NCI-H1930 (cell line): ENCODE results near the gene SHC2.
A peak's percentile ranks its signal among the peaks of the same experiment; 100 is the strongest.
"Not testable (repeated sequence)": the region's sequence is repeated elsewhere in the genome, so short reads cannot be mapped to it uniquely, and the experiment has no call there.

Experiments
- DNase-seq, 2 experiments: peaks; one replicate each; lab custom pipeline; 2025; lab: John Stamatoyannopoulos, UW

Gene SHC2

DNA sequence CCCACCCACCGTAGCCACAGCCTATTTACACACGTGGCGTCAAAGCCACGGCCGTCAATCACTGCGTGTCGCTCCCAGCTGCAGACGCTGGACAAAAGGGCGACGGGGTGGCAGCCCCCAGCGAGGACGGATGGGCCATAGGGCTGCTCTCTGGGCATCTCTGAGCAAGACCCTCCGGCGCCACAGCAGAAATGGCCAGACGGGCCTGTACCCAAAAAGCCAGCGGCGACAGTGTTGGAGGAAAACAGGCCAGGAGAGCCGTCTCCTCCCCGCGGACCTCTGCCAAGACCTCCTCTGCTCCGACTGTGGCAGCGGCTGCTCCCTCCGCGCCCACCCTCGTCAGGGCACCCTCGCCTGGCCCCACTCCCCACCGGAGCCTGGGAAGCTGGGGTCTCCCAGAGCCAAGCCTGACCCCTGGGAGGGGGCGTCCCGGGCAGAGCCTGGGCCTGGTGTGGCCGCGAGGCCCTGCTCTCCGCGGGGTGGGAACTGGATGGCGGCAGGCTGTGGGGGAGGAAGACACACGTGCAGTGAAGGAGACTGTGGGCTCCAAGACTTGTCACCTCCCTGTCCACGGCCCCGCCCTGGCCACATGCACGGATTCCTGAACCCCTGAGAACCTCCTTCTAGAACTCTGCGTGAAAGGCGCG is 54.6 kb downstream of the SHC2 start:
- DNase-seq, result no peak

- DNase-seq, result peak in 1 of 2 experiments; percentile 3
These were observed 55.5 kb downstream of the SHC2 start for GRCh38 chr19:405121-405965.

DNA sequence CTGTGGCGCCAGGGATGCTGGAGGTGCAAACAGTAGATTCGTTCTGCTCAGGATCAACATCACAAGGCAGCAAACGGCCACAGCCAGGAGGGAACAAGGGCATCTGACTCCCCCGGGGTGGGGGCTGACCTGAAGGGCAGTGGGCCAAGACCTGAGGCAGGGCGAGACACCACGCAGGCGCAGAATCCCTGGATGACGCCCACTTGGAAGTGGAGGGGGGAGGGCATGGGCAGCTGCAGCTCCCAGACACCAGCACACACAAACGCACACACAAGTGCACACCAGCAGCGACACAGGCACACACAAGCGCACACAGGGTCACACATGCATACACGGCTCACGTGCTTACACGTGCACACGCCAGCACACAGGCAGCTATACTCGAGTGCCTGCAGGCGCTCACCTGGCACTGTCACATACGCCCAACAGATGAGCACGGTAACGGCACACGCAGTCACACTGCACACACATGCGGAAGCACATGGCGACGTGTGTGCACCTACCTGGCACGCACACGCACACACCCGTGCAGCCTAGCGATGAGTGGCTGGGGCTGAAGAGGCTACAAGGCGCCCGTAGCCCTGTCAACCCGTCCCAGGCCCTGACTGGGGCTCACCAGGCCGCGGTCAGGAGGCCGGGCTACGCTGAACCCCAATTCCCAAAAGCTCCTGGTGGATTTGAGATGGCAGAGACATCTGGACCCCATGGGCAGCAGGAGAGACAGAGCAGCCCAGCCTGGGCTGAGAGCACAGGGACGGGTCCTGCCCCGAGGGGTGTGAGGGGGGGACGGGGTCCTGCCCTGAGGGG is 57.4 kb downstream of the SHC2 start:
- no peak for DNase-seq

GRCh38 chr19:402786-403185 is 58.0 kb downstream of the SHC2 start:
- no peak for DNase-seq

GRCh38 chr19:401866-402511 is 58.8 kb downstream of the SHC2 start:
- no peak for DNase-seq

DNA sequence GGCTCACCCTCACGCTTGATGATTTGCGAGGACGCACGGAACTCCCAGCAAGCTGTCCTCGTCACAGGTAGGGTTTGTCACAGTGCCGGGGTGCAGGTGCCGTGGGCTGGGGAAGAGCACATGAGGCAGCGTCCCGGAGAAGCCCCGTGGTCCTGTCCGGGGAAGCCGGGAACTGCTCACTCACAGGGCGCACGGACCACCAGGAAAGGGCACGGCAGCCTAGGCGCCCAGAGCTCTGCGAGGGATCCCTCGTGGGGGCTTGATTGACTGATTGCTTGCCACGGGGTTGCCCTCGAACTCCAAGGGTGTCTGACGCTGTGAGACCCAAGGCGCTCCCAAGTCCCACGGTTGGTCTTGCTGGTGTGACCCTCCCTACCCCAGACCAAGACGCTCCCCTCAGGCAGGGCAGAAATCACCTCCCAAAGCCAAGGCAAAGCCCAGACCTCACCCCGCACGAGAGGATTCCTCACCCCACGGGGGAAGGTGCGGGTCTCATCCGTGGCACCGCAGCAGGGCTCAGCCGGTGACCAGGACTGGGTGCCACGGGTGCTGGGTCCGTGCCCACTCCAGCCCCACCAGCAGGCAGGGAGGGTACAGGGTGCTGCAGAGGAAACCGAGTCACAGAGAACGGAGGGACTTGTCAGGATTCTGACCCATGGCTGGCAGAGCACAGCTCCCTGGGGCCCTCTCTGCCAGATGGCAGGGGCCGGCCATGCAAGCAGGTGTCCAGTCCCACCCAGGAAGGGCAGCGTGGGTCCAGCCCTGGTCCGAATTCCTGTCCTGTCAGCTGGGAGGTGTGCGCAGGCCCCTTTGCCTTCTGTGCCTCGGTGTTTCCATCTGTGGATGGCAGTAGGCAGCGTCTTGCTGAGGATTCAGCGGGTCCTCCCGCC is 59.6 kb downstream of the SHC2 start:
- no peak for DNase-seq

DNA sequence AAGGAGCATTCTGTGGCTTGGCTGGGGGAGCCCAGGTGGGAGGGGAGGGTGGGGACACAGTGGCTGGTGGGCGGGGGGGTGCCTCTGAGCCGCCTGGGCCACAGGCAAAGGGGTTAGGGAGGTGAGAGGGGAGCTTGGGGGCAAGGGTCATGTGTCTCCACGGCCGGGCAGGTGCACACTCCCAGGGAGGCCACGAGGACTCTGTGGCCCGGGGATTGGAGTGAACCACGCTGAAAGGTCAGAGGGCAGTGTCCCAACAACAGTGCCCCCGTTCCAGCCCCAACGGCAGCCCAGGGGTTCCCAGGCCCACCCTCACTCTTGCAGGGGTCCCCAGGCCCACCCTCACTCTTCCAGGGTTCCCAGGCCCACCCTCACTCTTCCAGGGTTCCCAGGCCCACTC is 61.5 kb downstream of the SHC2 start:
- DNase-seq, result no peak

- no peak for DNase-seq
These were observed 62.1 kb downstream of the SHC2 start for GRCh38 chr19:398719-399118.

- no peak for DNase-seq
These were observed 62.7 kb downstream of the SHC2 start for GRCh38 chr19:397941-398706.

- DNase-seq, result no peak
These were observed 63.5 kb downstream of the SHC2 start for GRCh38 chr19:397321-397720.

- no peak for DNase-seq
These were observed 65.4 kb downstream of the SHC2 start for GRCh38 chr19:395467-395866.

- DNase-seq, result not testable (repeated sequence)
These were observed 66.0 kb downstream of the SHC2 start for GRCh38 chr19:394857-395256.

DNA sequence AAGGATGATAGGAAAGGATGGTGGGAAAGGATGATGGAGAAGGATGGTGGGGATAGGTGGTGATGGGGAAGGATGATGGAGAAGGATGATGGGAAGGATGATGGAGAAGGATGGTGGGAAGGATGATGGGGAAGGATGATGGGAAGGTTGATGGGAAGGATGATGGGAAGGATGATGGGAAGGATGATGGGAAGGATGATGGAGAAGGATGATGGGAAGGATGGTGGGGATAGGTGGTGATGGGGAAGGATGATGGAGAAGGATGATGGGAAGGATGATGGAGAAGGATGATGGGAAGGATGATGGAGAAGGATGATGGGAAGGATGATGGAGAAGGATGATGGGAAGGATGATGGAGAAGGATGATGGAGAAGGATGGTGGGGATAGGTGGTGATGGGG is 67.3 kb downstream of the SHC2 start:
- not testable (repeated sequence) for DNase-seq

- DNase-seq, result no peak
These were observed 68.4 kb downstream of the SHC2 start for GRCh38 chr19:392375-392970.

DNA sequence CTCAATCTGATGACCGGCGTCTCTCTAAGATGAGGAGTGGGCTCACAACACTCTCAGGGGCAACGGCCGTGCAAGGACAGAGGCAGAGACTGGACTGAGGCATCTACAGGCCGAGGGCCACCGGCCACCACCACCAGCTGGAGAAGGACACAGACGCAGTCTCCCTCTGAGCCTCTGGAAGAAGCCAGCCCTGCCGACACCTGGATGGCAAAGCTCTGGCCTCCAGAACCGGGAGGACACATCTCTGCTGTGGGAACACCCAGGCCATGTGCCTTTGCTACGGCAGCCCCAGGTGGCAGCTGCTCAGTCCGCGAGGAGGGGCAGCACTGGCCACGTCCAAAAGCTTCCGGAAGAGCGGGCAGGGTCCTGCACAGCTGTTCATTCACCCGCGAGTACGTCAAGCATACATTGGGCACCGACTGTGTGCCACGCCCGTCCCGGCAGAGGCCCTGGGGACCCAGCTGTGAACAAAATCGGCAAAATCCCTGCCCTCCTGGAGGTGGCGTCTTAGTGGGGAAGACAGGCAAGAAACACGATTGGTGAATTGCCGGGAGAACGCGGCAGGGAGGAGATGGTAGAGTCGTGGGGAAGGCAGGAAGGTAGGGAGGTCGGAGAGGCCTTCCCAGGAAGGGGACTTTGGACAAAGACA is 69.0 kb downstream of the SHC2 start:
- no peak for DNase-seq

DNA sequence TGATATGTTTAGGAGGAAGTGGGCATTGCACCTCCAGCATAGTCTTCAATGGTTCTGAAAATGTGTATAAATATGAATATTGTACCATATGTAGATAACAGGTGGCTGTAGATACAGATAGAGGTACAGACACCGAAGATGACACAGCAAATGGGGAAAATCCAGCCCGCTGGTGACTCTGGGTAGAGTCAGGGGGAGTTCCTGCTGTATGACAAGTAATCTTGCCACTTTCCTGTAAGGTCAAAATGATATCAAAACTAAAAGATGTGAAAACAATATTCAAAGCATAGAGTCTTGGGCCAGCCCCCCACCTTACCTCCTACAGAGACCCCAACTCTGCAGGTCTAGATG is 69.7 kb downstream of the SHC2 start:
- DNase-seq, result no peak

- no peak for DNase-seq
These were observed 70.2 kb downstream of the SHC2 start for GRCh38 chr19:390386-391206.

- no peak for DNase-seq
These were observed 70.9 kb downstream of the SHC2 start for GRCh38 chr19:389935-390289.
